ENCODE data around the gene WWOX. TPM values are rescaled to one million over a fixed set of nuclear protein-coding genes. Genes with fewer than 3 reads are reported as not detected.

WWOX gene
- total and polyA plus RNA-seq, 2 of the 8 experiments (the other 6 are each of a cell fraction or from before 2014, with no cell fraction given): 5.4 to 16.7 TPM

DNA sequence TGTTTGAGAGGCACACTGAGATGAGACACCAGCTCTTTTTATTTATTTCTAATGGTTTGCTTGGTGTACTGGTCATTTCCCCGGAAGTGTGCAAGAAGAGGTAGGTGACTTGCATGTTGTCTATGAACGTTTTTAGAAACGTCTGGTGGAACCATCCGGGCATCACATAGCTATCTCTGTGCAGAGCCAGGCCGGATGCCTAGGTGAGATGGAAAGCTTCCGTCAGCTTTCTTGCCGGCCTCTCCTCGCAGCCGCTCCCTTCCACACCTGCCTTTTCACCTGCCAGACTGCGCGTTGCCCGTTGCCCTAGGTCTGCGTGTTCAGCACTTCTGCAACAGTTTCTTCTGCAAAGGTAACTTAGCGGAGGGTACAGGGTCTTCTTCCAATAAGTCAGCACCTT, 416.0 kb downstream of the WWOX start:
- no peak overlapping the region for H3K4ac ChIP-seq (replicated peaks; ENCODE audit: insufficient read length, low read depth, low read length)
- no peaks in the 10 kb centered on the region for H3K23me2 ChIP-seq (ENCODE audit: low read depth, low read length)
- H3K18ac ChIP-seq (ENCODE audit: extremely low read depth, low read length): no peak overlapping the region
- H3K27ac ChIP-seq (ENCODE audit: low read depth, low read length): no peak overlapping the region
- H2BK20ac ChIP-seq (ENCODE audit: low read length): no peak overlapping the region
- no peaks in the 10 kb centered on the region for H3K9me3 ChIP-seq (ENCODE audit: insufficient read depth in 2 of 2, low read depth in 1 of 2, low read length in 1 of 2)
- no peak overlapping the region for H3K56ac ChIP-seq (replicated peaks; ENCODE audit: insufficient read length, low read depth, low read length)
- ChIA-PET CTCF (ENCODE audit: partially characterized antibody) (interaction anchor here (0.7 to 1.9 kb wide), 6 partner anchors 9 to 36 kb away, joined by 3 to 13 read pairs (median 4); no protein-coding TSS in a partner anchor), POLR2A (ENCODE audit: partially characterized antibody) (no interaction called here)
- no peak overlapping the region for H3K9ac ChIP-seq (replicated peaks in 1 of 4; ENCODE audit: extremely low read depth in 1 of 4, low read depth in 3 of 4, low read length in 3 of 4)
- H3K36me3 ChIP-seq (ENCODE audit: control insufficient read depth in 2 of 4, insufficient read depth in 4 of 4, low read length in 3 of 4): no peaks in the 10 kb centered on the region
- no peak overlapping the region for H4K5ac ChIP-seq (ENCODE audit: insufficient read length, low read depth, low read length)
- no peak overlapping the region for H2BK5ac ChIP-seq (ENCODE audit: low read depth, low read length)
- H3K4me1 ChIP-seq (replicated peaks in 1 of 4; ENCODE audit: control insufficient read depth in 3 of 4, insufficient read depth in 4 of 4, low read length in 3 of 4): no peaks in the 10 kb centered on the region
- H2BK120ac ChIP-seq (replicated peaks; ENCODE audit: low read depth, low read length): no peak overlapping the region
- H3K79me1 ChIP-seq (ENCODE audit: low read depth, low read length): no peaks in the 10 kb centered on the region; the same call in 1 of the 2 replicates
- H2AFZ ChIP-seq (ENCODE audit: low read length): no peak overlapping the region
- no peak overlapping the region for H3K23ac ChIP-seq (ENCODE audit: insufficient read length)
- H3K4me3 ChIP-seq (ENCODE audit: extremely low read depth in 1 of 4, insufficient read depth in 2 of 4, low read depth in 3 of 4, low read length in 4 of 4): no peak overlapping the region
- no peaks in the 10 kb centered on the region for H4K20me1 ChIP-seq (replicated peaks in 1 of 2; ENCODE audit: control insufficient read depth in 1 of 2, insufficient read depth in 2 of 2, low read length in 2 of 2)
- H3K4me2 ChIP-seq (ENCODE audit: insufficient read depth in 1 of 2, low read depth in 2 of 2, low read length in 2 of 2): no peak overlapping the region
- H3K27me3 ChIP-seq (replicated peaks in 1 of 4; ENCODE audit: control insufficient read depth in 3 of 4, extremely low read depth in 1 of 4, insufficient read depth in 3 of 4, low read length in 3 of 4): no peaks in the 10 kb centered on the region
- H3K14ac ChIP-seq (ENCODE audit: insufficient read length): no peak overlapping the region
- H3K79me2 ChIP-seq (ENCODE audit: control insufficient read depth in 1 of 2, insufficient read depth in 2 of 2, low read length in 2 of 2): no peaks in the 10 kb centered on the region
- no peak overlapping the region for H4K91ac ChIP-seq (replicated peaks; ENCODE audit: insufficient read length, low read length)
- no peak overlapping the region for H2AK5ac ChIP-seq (ENCODE audit: low read depth, low read length)
- H4K8ac ChIP-seq (ENCODE audit: extremely low read depth, insufficient read depth, low read length): no peak overlapping the region
- no peak overlapping the region for H2BK15ac ChIP-seq (ENCODE audit: low read length)
- DNase-seq (ENCODE audit: low read depth in 1 of 2, low spot score in 2 of 2): no peak
- H2BK12ac ChIP-seq (ENCODE audit: low read depth, low read length): no peak overlapping the region
- no peak for FAIRE-seq
- whole genome bisulfite sequencing, 2 experiments (ENCODE audit: extremely low coverage in 1 of 2, insufficient coverage in 1 of 2, insufficient read length in 1 of 2, insufficient replicate concordance in 2 of 2, low coverage in 1 of 2, low lambda C conversion rate in 2 of 2, missing lambda C conversion rate in 1 of 2): 91% methylated on average over 14 of the region's 14 CpGs; no CpG with 5 or more reads in 1 of the 2 experiments
- TF ChIP-seq FOSL1 (IDR thresholded peaks at IDR 0.05; ENCODE audit: insufficient read depth, low read depth, low read length) (no peak), GTF2F1 (IDR thresholded peaks at IDR 0.05; ENCODE audit: borderline replicate concordance, low read depth, low read length) (no peak), RNF2 (IDR thresholded peaks at IDR 0.05; ENCODE audit: borderline replicate concordance, low read depth, low read length, missing control alignments, poor library complexity, severe bottlenecking) (no peak), ZNF274 (IDR thresholded peaks at IDR 0.05; ENCODE audit: borderline replicate concordance, extremely low read depth, low read length) (no peak), SRF (IDR thresholded peaks at IDR 0.05; ENCODE audit: low read depth, low read length) (no peak), KDM4A (IDR thresholded peaks at IDR 0.05; ENCODE audit: low read depth, low read length, severe bottlenecking) (no peak), BCL11A (IDR thresholded peaks at IDR 0.05; ENCODE audit: low read depth in 2 of 2, low read length in 2 of 2) (no peak), SAP30 (IDR thresholded peaks at IDR 0.05; ENCODE audit: insufficient read depth, insufficient replicate concordance, low read length) (no peak), TCF12 (IDR thresholded peaks at IDR 0.05; ENCODE audit: low read depth, low read length) (no peak), RXRA (IDR thresholded peaks at IDR 0.05; ENCODE audit: insufficient read depth, low read depth, low read length) (no peak), CTBP2 (IDR thresholded peaks at IDR 0.05; ENCODE audit: borderline replicate concordance, insufficient read depth, insufficient read length, low read length) (no peak)
- TF ChIP-seq, protein P1, sequence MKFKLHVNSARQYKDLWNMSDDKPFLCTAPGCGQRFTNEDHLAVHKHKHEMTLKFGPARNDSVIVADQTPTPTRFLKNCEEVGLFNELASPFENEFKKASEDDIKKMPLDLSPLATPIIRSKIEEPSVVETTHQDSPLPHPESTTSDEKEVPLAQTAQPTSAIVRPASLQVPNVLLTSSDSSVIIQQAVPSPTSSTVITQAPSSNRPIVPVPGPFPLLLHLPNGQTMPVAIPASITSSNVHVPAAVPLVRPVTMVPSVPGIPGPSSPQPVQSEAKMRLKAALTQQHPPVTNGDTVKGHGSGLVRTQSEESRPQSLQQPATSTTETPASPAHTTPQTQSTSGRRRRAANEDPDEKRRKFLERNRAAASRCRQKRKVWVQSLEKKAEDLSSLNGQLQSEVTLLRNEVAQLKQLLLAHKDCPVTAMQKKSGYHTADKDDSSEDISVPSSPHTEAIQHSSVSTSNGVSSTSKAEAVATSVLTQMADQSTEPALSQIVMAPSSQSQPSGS (IDR thresholded peaks at IDR 0.05; ENCODE audit: low read length): no peak

Measured in H1 (cell line).